Right lobe of liver (tissue), 6 donors: Measurements from ENCODE around the gene PRKAA1. TPM values are rescaled to one million over a fixed set of nuclear protein-coding genes. Genes with fewer than 3 reads are reported as not detected.
A peak's percentile ranks its signal among the peaks of the same experiment; 100 is the strongest.

Experiments used
- ATAC-seq, 4 donors: fragments of 200-7000 bp; cut with Tn5 transposase; one replicate each; pipeline ENCODE4 v1.9.1; 2020; ENCODE audit warnings: mild to moderate bottlenecking in 4 of 4, moderate library complexity in 4 of 4
- DNase-seq, 3 donors: peaks; one replicate each; pipeline ENCODE4 v3.0.0-alpha.2; 2020
- H3K27ac ChIP-seq, 3 donors: fragments of 200-600 bp; one replicate each; pipeline ENCODE4 v1.8.0; 2022
- H3K27me3 ChIP-seq, 2 donors: fragments of 200-600 bp; one replicate each; pipeline ENCODE4 v1.8.0; 2022
- H3K36me3 ChIP-seq, 4 donors: fragments of 200-600 bp; sonication (generic) in 1 of 4; one replicate each; pipeline versions ENCODE4 v1.5.1 to v1.8.0; 2017 to 2022; ENCODE audit warnings: control low read depth in 1 of 4
- H3K4me1 ChIP-seq, 4 donors: fragments of 200-600 bp; sonication (generic) in 1 of 4; one replicate each; pipeline versions ENCODE4 v1.5.1 to v1.8.0; 2017 to 2022; ENCODE audit warnings: control low read depth in 1 of 4
- H3K4me3 ChIP-seq, 3 donors: fragments of 200-600 bp; one replicate each; pipeline ENCODE4 v1.8.0; 2022
- H3K9me3 ChIP-seq, 4 donors: fragments of 200-600 bp; sonication (generic) in 1 of 4; one replicate each; pipeline versions ENCODE4 v1.5.1 to v1.8.0; 2017 to 2022; ENCODE audit warnings: control low read depth in 1 of 4
- POLR2A ChIP-seq: fragments of 450-650 bp; IDR thresholded peaks from one replicate; pipeline ENCODE4 v1.6.1; 2017; ENCODE audit warnings: antibody characterized with exemption, mild to moderate bottlenecking
- WGBS: methylation state at CpG from one replicate; pipeline ENCODE4 v1.1.6; 2018; ENCODE audit warnings: low coverage, low lambda C conversion rate; ENCODE audit not compliant: insufficient coverage; ENCODE audit errors: missing lambda C conversion rate; 5-methylcytosine and 5-hydroxymethylcytosine counted together
- intact Hi-C, 2 donors: fragments of 100-400 bp; cut with DNase I; formaldehyde crosslinking; loops; one replicate each; pipeline versions ENCODE4 v1.11.2 to v1.14.1; 2022
- total RNA-seq, 6 experiments: library from RNA; depleted of rRNA in 2 of 6; stranded (reverse); fragments of >200 nt in 2 of 6; fragmentation: NEBNext Ultra II Directional in 3 of 6; extraction: Animal tissue kit (Norgen Biotek cat#: 25700) in 3 of 6; gene quantifications; one replicate each; pipeline versions ENCODE4 v1.1.0 to v1.2.4, GENCODE V29; 2016 to 2023
- TF ChIP-seq, protein P1 (sequence below), 4 donors: fragments of 200-600 bp in 3 of 4; fragments of 450-650 bp in 1 of 4; IDR thresholded peaks; one replicate each; pipeline versions ENCODE4 v1.5.1 to v1.8.0; 2016 to 2022; ENCODE audit warnings: antibody characterized with exemption in 4 of 4, mild to moderate bottlenecking in 2 of 4
- donor health status: DM: no; HTN: yes; CAD: no.
- donor health status: DM: no; HTN: no; CAD: no.
- donor health status: DM: no; HTN: no; CAD: no.
- donor health status: DM: no; HTN: yes; CAD: no.
- donor health status: DM: no; HTN: yes; CAD: no.

Gene PRKAA1
- total RNA-seq, 6 experiments from 2014 or later: 36.7 to 82.4 (median 69.9) TPM

DNA sequence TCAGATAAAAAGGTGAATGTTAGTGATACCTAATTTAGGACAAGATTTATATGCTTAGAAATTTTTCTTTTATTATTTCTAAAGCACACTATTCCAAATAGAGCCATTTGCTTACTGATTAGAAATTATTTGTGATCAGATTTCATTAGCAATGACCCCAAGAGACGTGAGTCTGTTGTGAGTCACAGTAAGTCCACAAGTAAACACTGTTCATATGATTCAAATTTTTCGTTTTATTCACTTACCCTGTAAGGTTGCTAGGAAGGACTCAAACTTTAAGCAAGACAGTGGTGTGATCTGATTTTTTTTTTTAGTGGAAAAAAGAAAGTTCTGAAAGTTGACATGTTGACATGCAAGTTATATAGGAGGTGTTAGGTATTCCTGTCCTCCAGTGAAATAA is 44.2 kb upstream of the PRKAA1 start:
- peak overlapping the region in 2 of 3 donors; percentile 6 to 41 for H3K4me3 ChIP-seq
- no peaks in the 10 kb centered on the region for H3K9me3 ChIP-seq
- ATAC-seq: peak in 1 of 4 donors; percentile 47
- 43% methylated on average over 2 of the region's 2 CpGs for WGBS
- TF ChIP-seq, protein P1, sequence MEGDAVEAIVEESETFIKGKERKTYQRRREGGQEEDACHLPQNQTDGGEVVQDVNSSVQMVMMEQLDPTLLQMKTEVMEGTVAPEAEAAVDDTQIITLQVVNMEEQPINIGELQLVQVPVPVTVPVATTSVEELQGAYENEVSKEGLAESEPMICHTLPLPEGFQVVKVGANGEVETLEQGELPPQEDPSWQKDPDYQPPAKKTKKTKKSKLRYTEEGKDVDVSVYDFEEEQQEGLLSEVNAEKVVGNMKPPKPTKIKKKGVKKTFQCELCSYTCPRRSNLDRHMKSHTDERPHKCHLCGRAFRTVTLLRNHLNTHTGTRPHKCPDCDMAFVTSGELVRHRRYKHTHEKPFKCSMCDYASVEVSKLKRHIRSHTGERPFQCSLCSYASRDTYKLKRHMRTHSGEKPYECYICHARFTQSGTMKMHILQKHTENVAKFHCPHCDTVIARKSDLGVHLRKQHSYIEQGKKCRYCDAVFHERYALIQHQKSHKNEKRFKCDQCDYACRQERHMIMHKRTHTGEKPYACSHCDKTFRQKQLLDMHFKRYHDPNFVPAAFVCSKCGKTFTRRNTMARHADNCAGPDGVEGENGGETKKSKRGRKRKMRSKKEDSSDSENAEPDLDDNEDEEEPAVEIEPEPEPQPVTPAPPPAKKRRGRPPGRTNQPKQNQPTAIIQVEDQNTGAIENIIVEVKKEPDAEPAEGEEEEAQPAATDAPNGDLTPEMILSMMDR (IDR thresholded peaks at IDR 0.05): no peak
- no peak for TF ChIP-seq POLR2A
- H3K36me3 ChIP-seq: no peaks in the 10 kb centered on the region
- H3K27ac ChIP-seq: no peak overlapping the region
- H3K4me1 ChIP-seq: no peaks in the 10 kb centered on the region
- no peak for DNase-seq
- H3K27me3 ChIP-seq: peaks cover 0 to 4% of the 10 kb centered on the region in 2 donors
- intact Hi-C loops: no loop called here

DNA sequence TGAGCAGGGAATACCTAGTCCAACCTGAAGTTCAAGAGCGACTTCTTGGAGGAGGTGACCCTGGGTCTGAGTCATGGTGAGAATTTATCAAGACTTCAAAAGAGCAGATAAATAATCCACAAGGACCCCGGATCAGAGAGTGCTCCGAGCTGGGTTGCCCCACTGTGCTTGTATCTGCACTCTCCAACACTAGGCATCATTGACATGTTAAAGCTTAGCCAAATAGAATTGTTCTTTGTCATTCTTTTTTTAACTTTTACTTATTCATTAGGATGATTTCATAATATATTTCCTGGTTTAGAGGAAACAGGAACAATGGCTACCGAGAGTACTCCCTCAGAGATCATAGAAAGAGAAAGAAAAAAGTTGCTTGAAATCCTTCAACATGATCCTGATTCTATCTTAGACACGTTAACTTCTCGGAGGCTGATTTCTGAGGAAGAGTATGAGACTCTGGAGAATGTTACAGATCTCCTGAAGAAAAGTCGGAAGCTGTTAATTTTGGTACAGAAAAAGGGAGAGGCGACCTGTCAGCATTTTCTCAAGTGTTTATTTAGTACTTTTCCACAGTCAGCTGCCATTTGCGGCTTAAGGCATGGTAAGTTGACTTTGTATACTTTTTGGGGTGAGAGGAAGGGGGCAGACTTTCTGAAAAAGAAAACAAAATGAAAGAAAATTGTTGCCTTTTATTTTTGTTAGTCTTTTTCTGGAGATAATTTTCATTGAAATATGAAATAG is 43.1 kb upstream of the PRKAA1 start, which contains the start of gene CARD6:
Gene CARD6, plus strand, starts transcription at position 300 of the 738 bp plus-strand sequence. Its CDS starts 16 bp downstream, at position 316.
- Histone ChIP-seq H3K9me3 (no peaks in the 10 kb centered on the region), H3K4me1 (no peaks in the 10 kb centered on the region), H3K27me3 (peaks cover 0 to 4% of the 10 kb centered on the region in 2 donors), H3K36me3 (no peaks in the 10 kb centered on the region), H3K4me3 (peak within 1 kb of the TSS; percentile 6 to 44 (median 41)), H3K27ac (peak within 1 kb of the TSS; percentile 30 to 54 (median 52))
- intact Hi-C loops: no loop called here
- TF ChIP-seq, protein P1 (IDR thresholded peaks at IDR 0.05): peak in 1 of 4 donors; percentile 8
- TF ChIP-seq POLR2A: no peak
- ATAC-seq (peak; percentile 50 to 74 (median 68)), DNase-seq (no peak)
- WGBS: 18% methylated on average over 9 of the region's 9 CpGs

DNA sequence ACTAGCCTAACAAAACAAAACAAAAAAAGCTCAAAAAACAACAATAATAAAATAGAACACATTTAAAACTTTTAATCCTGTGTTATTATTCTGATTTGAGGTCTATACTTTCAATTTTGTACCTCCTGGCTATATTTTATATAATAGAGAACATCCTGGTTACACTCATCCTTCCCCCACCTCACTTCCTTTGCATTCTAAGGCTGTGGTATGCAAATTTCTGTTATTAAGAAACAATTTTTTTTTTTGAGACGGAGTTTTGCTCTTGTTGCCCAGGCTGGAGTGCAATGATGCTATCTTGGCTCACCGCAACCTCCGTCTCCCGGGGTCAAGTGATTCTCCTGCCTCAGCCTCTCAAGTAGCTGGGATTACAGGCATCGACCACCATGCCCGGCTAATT is 39.9 kb upstream of the PRKAA1 start:
- no peak overlapping the region for H3K27ac ChIP-seq
- peaks cover 0 to 4% of the 10 kb centered on the region in 2 donors for H3K27me3 ChIP-seq
- no peak overlapping the region for H3K4me3 ChIP-seq
- TF ChIP-seq, protein P1 (IDR thresholded peaks at IDR 0.05): no peak
- no peak for TF ChIP-seq POLR2A
- peaks cover 0 to 11% (median 4%) of the 10 kb centered on the region in 4 donors for H3K4me1 ChIP-seq
- H3K36me3 ChIP-seq: peaks cover 0 to 9% (median 7%) of the 10 kb centered on the region in 4 donors
- DNase-seq: no peak
- intact Hi-C loops: no loop called here
- no peaks in the 10 kb centered on the region for H3K9me3 ChIP-seq
- WGBS: 35% methylated on average over 2 of the region's 6 CpGs
- no peak for ATAC-seq

GRCh38 chr5:40834849-40835787 is 36.9 kb upstream of the PRKAA1 start, which contains the start of gene RPL37:
Gene RPL37, minus strand, starts transcription at chr5:40835222. Its CDS starts 37 bp downstream, at chr5:40835185.
- H3K36me3 ChIP-seq: peaks cover 14 to 39% (median 29%) of the 10 kb centered on the region in 4 donors
- peak within 1 kb of the TSS; percentile 71 to 93 (median 77) for H3K4me3 ChIP-seq
- DNase-seq (peak; percentile 96 to 97 (median 97)), ATAC-seq (peak; percentile 98 to 100 (median 99))
- 7% methylated on average over 15 of the region's 61 CpGs for WGBS
- TF ChIP-seq POLR2A: peak; percentile 88
- TF ChIP-seq, protein P1 (IDR thresholded peaks at IDR 0.05): peak in 1 of 4 donors; percentile 4
- peaks cover 0 to 16% (median 5%) of the 10 kb centered on the region in 4 donors for H3K4me1 ChIP-seq
- H3K27ac ChIP-seq: peak within 1 kb of the TSS; percentile 75 to 93 (median 83)
- H3K27me3 ChIP-seq: no peaks in the 10 kb centered on the region
- intact Hi-C loops: loop anchor here in 1 of 2 donors (5.0 kb wide), 1 partner anchor 78 kb away; the partner anchor contains the start of gene TTC33
- H3K9me3 ChIP-seq: no peaks in the 10 kb centered on the region
